ENCODE results near the gene CALHM3. TPM values are rescaled to one million over a fixed set of nuclear protein-coding genes. Genes with fewer than 3 reads are reported as not detected.

Gene CALHM3
- total RNA-seq, 2 experiments from 2014 or later: not detected

DNA sequence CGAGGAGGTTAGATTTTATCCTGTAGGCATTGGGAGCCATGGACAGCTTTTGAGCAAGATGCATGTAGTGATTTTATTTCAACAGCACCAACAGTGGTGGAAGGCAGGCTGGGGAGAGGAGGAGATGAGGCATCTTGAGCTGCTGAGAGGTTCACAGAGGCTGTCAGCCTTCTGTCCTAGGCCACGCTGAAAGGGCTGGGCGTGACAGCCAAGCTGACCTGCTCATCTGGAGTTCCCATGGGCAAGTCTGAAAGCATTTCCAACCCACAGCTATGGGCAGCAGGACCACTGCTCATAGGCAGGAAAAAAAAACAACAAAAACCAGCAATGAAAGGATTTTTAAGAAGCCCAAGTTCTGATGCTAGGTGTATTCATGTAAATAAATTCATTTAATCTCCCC, 22.1 kb upstream of the CALHM3 start:
- Histone ChIP-seq H3K4me3 (ENCODE audit: low read depth, low read length, poor library complexity, severe bottlenecking) (no peak overlapping the region), H3K4me1 (ENCODE audit: insufficient read depth, low read length, poor library complexity, severe bottlenecking) (peaks cover 25% of the 10 kb centered on the region), H2AFZ (ENCODE audit: low read length) (no peak overlapping the region), H3K9me3 (ENCODE audit: low read length) (no peaks in the 10 kb centered on the region), H3K36me3 (ENCODE audit: insufficient read depth, low read length) (no peaks in the 10 kb centered on the region), H3K4me2 (ENCODE audit: low read length) (no peak overlapping the region), H3K27ac (ENCODE audit: low read depth, low read length, poor library complexity, severe bottlenecking) (no peak overlapping the region), H4K20me1 (ENCODE audit: insufficient read depth, low read length) (no peaks in the 10 kb centered on the region), H3K9me2 (ENCODE audit: insufficient read depth, low read length) (no peaks in the 10 kb centered on the region), H3K79me2 (ENCODE audit: insufficient read depth, low read depth, low read length) (no peaks in the 10 kb centered on the region)
- no peak for DNase-seq (ENCODE audit: low spot score)
- intact Hi-C loops (cut with micrococcal nuclease; ENCODE audit: unreplicated experiment): no loop called here
- ChIA-PET CTCF (ENCODE audit: unreplicated experiment) (no interaction called here), POLR2A (no interaction called here)
- no peak for TF ChIP-seq EZH2phosphoT487 (IDR thresholded peaks at IDR 0.05; ENCODE audit: borderline replicate concordance, low read depth, low read length)
- TF ChIP-seq, protein P1, sequence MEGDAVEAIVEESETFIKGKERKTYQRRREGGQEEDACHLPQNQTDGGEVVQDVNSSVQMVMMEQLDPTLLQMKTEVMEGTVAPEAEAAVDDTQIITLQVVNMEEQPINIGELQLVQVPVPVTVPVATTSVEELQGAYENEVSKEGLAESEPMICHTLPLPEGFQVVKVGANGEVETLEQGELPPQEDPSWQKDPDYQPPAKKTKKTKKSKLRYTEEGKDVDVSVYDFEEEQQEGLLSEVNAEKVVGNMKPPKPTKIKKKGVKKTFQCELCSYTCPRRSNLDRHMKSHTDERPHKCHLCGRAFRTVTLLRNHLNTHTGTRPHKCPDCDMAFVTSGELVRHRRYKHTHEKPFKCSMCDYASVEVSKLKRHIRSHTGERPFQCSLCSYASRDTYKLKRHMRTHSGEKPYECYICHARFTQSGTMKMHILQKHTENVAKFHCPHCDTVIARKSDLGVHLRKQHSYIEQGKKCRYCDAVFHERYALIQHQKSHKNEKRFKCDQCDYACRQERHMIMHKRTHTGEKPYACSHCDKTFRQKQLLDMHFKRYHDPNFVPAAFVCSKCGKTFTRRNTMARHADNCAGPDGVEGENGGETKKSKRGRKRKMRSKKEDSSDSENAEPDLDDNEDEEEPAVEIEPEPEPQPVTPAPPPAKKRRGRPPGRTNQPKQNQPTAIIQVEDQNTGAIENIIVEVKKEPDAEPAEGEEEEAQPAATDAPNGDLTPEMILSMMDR (conservative IDR thresholded peaks at IDR 0.05; ENCODE audit: low read length): no peak
- no TSS peak for BruUV-seq (replicated peaks)

GRCh38 chr10:103500481-103500880, 21.4 kb upstream of the CALHM3 start:
- Histone ChIP-seq H3K36me3 (ENCODE audit: insufficient read depth, low read length) (no peaks in the 10 kb centered on the region), H3K79me2 (ENCODE audit: insufficient read depth, low read depth, low read length) (no peaks in the 10 kb centered on the region), H4K20me1 (ENCODE audit: insufficient read depth, low read length) (no peaks in the 10 kb centered on the region), H3K9me2 (ENCODE audit: insufficient read depth, low read length) (no peaks in the 10 kb centered on the region), H3K9me3 (ENCODE audit: low read length) (no peaks in the 10 kb centered on the region), H3K4me2 (ENCODE audit: low read length) (no peak overlapping the region), H3K4me3 (ENCODE audit: low read depth, low read length, poor library complexity, severe bottlenecking) (no peak overlapping the region), H3K4me1 (ENCODE audit: insufficient read depth, low read length, poor library complexity, severe bottlenecking) (peaks cover 25% of the 10 kb centered on the region), H2AFZ (ENCODE audit: low read length) (no peak overlapping the region), H3K27ac (ENCODE audit: low read depth, low read length, poor library complexity, severe bottlenecking) (no peak overlapping the region)
- ChIA-PET CTCF (ENCODE audit: unreplicated experiment) (no interaction called here), POLR2A (interaction anchor here (0.6 kb wide), 1 partner anchor 704 kb away, joined by 4 read pairs; no protein-coding TSS in a partner anchor)
- TF ChIP-seq, protein P1 (conservative IDR thresholded peaks at IDR 0.05; ENCODE audit: low read length): no peak
- no peak for TF ChIP-seq EZH2phosphoT487 (IDR thresholded peaks at IDR 0.05; ENCODE audit: borderline replicate concordance, low read depth, low read length)
- intact Hi-C loops (cut with micrococcal nuclease; ENCODE audit: unreplicated experiment): no loop called here
- no TSS peak for BruUV-seq (replicated peaks)
- DNase-seq (ENCODE audit: low spot score): no peak

GRCh38 chr10:103499881-103500280, 20.8 kb upstream of the CALHM3 start:
- Histone ChIP-seq H3K9me2 (ENCODE audit: insufficient read depth, low read length) (no peaks in the 10 kb centered on the region), H3K4me3 (ENCODE audit: low read depth, low read length, poor library complexity, severe bottlenecking) (no peak overlapping the region), H3K4me1 (ENCODE audit: insufficient read depth, low read length, poor library complexity, severe bottlenecking) (peaks cover 25% of the 10 kb centered on the region), H3K36me3 (ENCODE audit: insufficient read depth, low read length) (no peaks in the 10 kb centered on the region), H3K9me3 (ENCODE audit: low read length) (no peaks in the 10 kb centered on the region), H3K79me2 (ENCODE audit: insufficient read depth, low read depth, low read length) (no peaks in the 10 kb centered on the region), H3K27ac (ENCODE audit: low read depth, low read length, poor library complexity, severe bottlenecking) (no peak overlapping the region), H4K20me1 (ENCODE audit: insufficient read depth, low read length) (no peaks in the 10 kb centered on the region), H3K4me2 (ENCODE audit: low read length) (0 out of 2 replicates have a peak overlapping the region, but pooled peaks have one; percentile 25), H2AFZ (ENCODE audit: low read length) (no peak overlapping the region)
- POLR2A ChIA-PET: interaction anchor here (0.5 to 0.7 kb wide), 3 partner anchors 16 to 756 kb away, joined by 3 to 9 read pairs (median 6); partner anchors contain the start of gene WBP1L
- no TSS peak for BruUV-seq (replicated peaks)
- DNase-seq (ENCODE audit: low spot score): no peak
- intact Hi-C loops (cut with micrococcal nuclease; ENCODE audit: unreplicated experiment): no loop called here
- CTCF ChIA-PET (ENCODE audit: unreplicated experiment): interaction anchor here (0.6 to 1.2 kb wide), 3 partner anchors 11 to 865 kb away, joined by 3 to 4 read pairs (median 4); no protein-coding TSS in a partner anchor
- TF ChIP-seq EZH2phosphoT487 (IDR thresholded peaks at IDR 0.05; ENCODE audit: borderline replicate concordance, low read depth, low read length): no peak
- TF ChIP-seq, protein P1 (conservative IDR thresholded peaks at IDR 0.05; ENCODE audit: low read length): no peak
